GM19324 (cell line): ENCODE measurements around the gene FGF7.
"Not testable (repeated sequence)": the region's sequence is repeated elsewhere in the genome, so short reads cannot be mapped to it uniquely, and the experiment has no call there.

Experiments
- ATAC-seq: cut with Tn5 transposase; IDR thresholded peaks from one replicate; pipeline ENCODE4 v1.9.1; 2021; ENCODE audit warnings: mild to moderate bottlenecking, moderate library complexity; ENCODE audit not compliant: unreplicated experiment, low FRiP score

The FGF7 gene, protein sequence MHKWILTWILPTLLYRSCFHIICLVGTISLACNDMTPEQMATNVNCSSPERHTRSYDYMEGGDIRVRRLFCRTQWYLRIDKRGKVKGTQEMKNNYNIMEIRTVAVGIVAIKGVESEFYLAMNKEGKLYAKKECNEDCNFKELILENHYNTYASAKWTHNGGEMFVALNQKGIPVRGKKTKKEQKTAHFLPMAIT

DNA sequence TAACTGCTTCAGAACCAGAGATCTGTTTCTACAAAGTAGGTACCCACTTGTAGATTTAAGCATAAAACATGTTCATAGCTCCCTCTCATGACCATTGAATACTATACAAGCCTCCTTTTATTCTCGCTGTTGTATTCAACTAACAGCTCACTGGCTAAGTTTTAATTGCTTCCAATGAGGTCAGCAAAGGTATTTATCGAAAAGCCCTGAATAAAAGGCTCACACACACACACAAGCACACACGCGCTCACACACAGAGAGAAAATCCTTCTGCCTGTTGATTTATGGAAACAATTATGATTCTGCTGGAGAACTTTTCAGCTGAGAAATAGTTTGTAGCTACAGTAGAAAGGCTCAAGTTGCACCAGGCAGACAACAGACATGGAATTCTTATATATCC is at the start of gene FGF7:
Gene FGF7 (plus strand): TSS at position 222 of the 400 bp plus-strand sequence. CDS start 1,056 bp downstream, outside the sequence.
- ATAC-seq = no peak

DNA sequence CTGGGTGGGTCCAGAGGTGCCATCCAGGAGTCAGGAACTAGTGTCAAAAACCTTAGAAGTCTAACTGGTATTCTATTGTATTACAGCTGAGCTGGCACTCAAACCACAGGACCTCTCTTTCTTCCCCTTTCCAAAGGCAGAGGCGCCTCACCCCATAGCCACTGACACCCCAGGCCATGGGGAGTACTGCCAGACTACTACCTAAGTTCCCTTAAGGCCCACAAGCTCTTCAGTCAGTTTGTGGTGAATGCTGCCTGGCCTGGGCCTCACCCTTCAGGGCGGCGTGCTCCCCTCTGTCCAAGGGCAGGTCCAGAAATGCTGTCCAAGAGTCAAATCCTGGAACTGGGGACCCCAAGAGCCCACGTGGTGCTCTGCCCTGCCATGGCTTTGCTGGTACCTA is 43.0 kb upstream of the FGF7 start:
- ATAC-seq = no peak

DNA sequence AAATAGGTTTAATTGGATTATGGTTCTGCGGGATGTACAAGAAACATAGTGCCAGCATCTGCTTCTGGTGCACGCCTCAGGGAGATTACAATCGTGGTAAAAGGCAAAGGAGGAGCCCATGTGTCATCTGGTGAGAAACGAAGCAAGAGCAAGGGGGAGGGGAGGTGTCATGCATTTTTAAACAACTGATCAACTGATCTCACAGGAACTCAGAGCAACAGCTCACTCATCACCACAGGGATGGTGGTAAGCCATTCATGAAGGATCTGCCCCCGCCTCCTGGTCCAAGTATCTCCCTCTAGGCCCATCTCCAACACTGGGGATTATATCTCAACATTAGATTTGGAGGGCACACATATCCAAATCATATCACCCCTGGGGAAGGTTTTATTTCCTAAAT is 42.1 kb upstream of the FGF7 start:
- no peak for ATAC-seq

DNA sequence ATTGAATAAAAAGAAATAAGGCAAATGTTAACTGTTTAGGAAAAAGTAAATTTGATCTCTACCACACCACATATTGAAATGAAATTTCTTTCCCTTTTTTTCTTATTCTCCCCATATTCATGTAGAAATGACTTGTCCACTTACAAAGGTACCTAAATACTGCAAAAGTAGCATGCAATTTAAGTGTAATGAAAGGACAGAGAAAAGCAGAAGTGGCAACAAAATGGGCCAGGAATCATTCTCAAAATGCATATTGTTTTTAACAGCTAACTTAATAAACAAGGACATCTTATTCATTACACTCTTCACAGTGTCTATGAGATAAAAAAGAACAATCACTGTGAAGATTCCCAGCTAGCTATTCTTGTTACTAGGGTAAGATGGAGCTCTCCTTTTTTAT is 40.6 kb upstream of the FGF7 start:
- ATAC-seq = no peak

DNA sequence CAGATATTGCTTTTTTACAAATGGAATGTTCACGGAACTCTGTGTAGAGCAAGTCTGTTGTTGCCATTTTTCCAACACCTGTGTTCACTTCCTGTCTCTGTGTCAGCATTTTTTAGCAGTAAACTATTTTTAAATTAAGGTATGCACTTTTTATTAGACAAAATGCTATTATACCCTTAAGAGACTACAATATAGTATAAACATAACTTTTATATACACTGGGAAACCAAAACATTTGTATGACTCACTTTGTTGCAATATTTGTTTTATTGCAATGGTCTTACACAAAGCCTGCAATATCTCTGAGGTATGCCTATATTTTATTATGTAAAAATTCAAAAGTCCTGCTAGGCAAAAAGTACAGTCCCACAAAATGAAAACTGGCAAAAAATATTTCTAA is 39.8 kb upstream of the FGF7 start:
- ATAC-seq = no peak

DNA sequence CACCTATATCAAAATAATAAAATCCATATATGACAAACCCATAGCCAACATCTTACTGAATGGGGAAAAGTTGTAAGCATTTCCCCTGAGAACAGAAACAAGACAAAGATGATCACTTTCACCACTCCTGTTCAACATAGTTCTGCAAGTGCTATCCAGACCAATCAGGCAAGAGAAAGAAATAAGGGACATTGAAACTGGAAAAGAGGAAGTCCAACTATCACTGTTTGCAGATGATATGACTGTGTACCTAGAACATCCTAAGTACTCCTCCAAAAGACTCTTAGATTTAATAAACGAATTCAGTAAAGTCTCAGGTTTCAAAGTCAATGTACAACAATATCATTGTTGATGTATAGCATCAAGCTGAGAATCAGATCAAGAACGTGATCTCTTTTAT is 35.6 kb upstream of the FGF7 start:
- no peak for ATAC-seq

DNA sequence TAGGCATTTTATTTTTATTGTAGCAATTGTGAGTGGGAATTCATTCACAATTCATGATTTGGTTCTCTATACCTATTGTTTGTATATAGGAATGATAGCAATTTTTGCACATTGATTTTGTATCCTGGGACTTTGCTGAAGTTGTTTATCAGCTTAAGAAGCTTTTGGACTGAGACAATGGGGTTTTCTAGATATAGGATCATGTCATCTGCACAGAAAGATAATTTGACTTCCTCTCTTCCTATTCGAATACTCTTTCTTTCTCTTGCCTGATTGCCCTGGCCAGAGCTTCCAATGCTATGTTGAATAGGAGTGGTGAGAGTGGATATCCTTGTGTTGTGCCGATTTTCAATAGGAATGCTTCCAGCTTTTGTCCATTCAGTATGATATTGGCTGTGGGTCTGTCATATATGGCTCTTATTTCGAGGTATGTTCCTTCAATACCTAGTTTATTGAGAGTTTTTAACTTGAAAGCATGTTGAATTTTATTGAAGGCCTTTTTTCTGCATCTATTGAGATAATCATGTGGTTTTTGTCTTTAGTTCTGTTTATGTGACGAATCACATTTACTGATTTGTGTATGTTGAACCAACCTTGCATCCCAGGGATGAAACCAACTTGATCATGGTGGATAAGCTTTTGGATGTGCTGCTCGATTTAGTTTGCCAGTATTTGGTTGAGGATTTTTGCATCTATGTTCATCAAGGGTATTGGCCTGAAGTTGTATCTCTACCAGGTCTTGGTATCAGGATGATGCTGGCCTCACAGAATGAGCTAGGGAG is 20.3 kb upstream of the FGF7 start:
- not testable (repeated sequence) for ATAC-seq

DNA sequence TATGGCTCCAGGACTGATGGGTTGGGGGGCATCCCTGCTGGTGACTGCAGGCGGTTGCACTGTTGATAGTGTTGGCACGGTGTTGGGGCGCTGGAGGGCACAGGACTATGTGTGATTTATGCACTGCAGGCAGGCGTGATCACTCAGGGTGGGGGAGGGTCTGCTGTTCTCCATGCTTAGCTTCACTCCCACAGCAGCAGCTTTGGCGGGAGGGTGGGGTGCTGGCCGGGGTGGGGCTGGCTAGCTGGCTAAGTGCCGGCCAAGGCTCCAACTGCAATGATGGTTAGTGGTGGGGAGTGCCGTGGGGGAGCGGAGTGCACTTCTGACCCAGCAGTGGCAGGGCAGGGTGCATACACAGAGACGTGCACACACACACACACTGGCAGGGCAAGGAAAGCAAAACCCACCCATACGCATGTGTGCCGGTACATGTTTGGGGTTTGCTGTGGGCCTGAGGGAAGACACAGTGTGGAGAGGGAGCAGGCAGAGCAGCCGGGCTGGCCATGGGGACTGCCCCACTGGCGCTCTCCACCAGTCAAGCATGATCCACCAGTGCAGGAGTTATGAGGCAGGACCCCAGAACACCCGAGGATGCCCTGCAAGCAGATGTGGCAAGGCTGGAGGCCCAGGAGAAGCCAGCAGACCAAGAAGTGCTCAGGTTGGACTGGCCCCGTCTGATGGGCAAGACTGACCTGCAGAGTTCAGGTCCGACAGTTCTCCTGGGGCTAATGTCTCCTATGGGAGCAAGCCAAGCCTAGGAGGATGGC is 16.5 kb upstream of the FGF7 start:
- ATAC-seq = no peak

DNA sequence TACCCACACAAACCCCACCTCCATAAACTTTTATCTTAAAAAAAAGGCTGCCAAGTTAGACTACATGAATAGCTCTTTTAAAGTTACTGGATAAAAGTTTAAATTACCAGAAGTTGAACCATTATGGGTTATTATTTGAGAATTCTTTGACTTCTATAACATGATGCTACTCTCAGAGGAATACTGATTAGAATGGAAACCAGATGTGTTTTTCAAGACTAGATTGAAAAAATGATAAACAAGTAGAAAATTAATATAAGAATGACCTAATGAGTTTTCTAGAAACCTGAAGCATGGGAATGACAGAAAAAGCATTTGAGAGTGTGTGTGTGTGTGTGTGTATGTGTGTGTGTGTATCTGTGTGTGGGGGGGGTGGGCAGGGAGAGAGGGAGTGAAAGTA is 12.4 kb upstream of the FGF7 start:
- ATAC-seq = no peak

DNA sequence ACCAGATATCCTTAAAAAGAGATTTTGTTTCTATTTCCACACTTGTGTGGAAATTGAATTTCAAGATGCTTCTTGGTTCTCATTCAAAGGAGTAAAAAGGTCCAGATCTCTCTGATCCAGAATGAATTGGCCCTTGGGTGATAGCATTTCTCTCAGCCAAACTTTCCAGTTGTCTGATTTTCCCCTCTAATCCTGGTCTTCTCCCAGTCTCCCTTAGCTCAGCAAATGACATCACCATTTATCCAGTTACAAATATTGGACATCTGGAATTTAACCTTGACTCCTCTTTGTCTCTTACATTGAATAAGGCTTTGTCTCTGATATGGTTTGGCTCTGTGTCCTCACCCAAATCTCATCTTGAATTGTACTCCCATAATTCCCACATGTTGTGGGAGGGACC is 10.2 kb upstream of the FGF7 start:
- no peak for ATAC-seq

DNA sequence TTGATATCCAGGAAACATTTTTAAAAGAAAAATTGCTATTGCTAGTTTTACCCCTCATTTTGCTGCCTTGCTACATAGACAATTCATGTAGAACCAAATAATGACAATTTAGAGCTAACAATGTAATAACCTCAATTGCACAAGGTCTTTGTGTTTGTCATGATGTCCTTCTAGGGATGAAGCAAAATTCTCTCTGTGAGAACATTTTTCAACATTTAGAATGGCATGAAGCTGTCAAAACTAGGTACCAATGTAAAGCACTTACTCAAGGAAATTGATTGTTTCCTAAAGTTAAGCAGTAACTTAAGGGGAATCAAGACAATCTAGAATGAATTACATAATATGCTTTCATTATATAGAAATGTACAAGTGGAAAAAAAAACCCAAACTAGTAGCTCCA is 7.9 kb upstream of the FGF7 start:
- no peak for ATAC-seq

DNA sequence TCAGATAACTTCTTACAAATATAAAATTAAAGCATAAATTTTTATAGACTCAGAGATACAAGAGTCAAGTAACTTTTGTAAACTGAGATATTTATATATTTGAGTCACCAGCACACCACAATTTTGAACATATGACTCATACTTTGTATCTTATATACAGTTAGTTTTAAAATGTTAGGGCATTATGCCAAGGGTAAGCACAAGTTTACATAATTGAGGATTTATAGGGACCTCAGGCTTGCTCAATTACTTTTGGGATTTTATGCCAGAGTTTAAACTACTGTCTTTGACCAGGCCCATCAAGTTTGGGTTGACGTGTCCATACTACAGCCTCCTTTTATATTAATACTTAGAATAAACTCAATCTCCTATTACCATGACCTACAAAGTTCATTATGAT is 7.4 kb upstream of the FGF7 start:
- no peak for ATAC-seq

DNA sequence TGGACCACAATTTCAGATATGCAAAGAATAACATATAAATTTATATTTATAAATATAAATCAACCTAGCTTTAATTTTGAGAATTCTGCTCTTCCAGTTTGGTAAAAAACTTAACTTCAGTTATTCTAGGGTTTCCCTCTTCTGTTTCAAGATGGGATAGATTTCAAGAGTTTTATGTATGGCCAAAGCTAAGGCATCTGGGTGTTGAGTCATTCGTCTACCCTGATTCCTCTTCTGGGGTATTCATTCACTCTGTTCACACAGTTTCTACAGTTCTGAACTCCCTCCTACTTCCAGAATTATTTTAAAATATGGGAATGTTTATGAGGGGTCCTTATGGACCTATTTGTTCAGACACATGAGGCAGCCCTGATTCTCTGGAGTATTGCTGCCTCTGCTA is 4.2 kb upstream of the FGF7 start:
- ATAC-seq = no peak

DNA sequence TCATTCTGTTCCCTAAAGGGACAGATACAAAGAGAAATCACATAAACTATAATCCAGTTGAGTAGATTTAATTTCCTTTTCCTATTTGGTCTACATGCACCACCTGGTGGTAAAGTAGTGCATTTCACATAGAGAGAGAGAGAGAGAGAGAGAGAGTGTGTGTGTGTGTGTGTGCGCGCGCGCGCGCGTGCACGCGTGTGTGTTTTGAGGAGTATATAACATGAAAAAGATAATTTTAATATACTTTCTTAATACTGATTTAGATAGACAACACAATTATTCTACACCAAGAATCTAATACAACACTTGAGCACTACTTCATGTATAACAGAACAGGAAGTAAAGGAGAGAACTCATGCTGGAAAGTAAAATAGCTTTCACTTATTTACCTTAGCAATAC is 1.1 kb upstream of the FGF7 start:
- no peak for ATAC-seq

DNA sequence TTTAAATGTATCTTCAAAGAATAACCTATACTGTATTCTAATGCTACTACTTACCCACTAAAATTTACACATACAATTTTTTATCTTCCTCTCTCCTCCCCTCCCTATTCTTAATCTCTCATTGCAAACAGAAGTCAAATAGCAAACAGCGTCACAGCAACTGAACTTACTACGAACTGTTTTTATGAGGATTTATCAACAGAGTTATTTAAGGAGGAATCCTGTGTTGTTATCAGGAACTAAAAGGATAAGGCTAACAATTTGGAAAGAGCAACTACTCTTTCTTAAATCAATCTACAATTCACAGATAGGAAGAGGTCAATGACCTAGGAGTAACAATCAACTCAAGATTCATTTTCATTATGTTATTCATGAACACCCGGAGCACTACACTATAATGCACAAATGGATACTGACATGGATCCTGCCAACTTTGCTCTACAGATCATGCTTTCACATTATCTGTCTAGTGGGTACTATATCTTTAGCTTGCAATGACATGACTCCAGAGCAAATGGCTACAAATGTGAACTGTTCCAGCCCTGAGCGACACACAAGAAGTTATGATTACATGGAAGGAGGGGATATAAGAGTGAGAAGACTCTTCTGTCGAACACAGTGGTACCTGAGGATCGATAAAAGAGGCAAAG is 984 bp downstream of the FGF7 start:
- no peak for ATAC-seq

DNA sequence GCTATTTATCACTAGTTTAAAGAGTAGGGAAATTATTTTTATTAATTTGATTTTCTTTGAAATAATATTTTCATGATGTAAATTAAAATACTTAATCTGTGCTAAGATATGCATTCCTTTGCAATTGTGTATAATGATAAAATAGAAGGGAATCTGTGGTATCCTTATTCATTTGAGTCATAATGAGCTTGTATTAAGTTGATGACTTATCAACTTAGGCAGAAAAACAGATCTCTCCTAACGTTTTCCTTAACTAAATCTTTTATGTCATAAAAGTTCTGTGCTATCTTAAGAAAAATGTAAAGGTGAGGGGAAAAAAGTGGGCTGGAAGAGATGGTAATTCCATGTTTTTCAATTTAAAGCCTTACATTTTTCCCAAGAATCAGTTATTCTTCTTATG is 1.9 kb downstream of the FGF7 start:
- no peak for ATAC-seq

DNA sequence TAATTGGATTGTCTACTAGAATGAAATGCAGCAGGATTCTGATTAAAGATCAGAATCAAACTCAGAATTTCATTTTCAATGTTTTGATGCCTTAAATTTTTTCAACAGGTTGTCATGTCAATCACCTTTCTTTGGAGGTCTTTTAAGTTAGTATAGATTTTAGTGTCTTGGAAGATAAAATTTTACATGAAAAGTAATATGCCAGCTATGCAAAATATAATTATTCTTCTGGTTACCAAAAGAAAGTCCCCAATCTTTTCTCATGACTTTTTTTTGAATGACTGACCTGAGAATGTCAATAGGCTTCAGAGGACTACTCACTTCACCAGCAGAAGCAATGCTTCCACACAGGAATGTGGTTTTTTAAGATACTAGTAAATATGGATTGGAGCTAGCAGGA is 4.3 kb downstream of the FGF7 start:
- ATAC-seq = no peak

DNA sequence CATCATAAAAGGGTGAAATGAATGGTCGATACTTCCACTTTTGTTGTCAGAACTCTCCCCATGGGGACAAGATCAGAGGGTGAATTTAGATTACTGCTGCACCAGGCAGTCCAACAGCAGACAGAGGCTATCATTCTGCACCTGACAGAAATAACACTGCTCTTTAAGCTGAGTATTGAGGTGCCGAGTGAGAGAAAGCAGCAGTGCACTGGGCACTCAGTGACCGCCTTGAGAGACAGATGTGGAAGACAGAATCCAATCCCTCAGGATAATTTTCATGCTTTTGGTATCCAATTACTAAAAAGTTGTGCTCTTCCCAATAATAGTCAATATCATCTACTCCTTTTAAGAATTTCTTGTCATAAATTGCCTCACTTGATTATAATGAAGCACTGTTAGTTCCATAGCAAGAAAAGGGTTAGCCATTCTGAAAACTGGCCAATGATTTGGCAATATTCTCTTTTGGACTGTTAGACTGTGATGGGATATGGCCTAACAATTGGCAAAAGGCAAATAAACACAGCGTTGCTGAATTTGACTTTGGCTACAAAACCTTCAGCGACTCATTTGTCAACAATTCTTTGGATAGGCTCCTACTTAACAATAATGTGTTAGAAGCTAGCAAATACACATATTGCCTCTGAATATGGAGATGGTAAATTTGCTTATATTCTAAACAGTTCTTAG is 5.5 kb downstream of the FGF7 start:
- ATAC-seq = no peak

DNA sequence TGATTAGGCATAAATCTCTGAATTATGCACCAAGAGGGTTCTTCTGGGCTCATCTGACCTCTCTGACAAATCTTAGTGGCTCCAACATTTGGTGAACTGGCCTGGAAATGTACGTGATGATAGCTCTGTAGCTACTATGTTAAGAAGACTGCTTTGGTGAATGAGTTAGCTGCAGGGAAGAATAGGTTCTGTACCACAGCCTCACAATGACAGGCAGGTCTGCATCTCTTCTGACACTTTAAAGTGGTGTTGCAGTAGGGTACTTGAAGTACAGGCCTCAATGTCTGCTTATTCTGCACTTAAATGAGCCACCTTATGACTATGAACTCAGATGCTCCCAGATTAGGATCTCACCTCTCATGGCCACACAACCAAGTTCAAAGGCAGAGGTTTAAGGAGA is 7.0 kb downstream of the FGF7 start:
- ATAC-seq = no peak

DNA sequence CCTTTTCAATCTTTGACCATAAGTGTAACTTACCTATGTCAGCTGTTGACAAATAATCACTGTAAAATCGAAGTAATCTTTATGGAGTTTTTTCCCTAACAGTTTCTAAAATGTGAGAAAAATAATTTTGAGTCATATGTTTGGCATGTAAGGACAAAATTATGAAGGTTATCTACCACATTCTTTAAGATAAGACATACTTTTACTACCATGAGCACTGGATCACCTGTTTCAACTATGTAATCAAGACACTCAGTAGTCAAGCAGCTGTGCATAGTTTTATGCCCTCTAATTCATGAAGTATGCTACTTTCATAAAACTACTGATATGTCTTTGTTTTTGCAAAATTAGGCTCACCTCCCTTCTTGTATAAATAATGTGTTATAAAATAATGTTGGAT is 12.1 kb downstream of the FGF7 start:
- ATAC-seq = no peak

DNA sequence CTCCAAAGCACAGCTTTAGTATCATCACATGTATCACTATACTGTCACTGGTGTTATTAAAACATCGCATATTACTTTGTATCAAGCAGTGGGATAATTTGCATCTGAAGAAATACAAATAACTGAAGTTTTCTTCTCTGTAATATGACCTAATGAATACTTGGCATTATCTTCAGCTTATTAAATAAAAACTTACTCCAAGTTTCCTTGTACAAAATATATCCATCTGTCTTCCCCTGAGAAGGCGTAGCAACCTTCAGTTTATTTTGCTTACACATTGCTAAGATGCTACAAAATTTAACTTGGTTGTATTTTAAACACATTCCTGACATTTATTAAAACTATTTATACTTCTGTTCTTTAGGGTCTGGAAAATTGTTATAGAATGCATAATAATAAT is 13.7 kb downstream of the FGF7 start:
- no peak for ATAC-seq
